ENCODE results near the gene OPALIN. TPM values are rescaled to one million over a fixed set of nuclear protein-coding genes. Genes with fewer than 3 reads are reported as not detected.

The OPALIN gene
- total RNA-seq, 4 donors from 2014 or later = not detected

- TF ChIP-seq CTCF (IDR thresholded peaks at IDR 0.05) (no peak), POLR2A (IDR thresholded peaks at IDR 0.05) (no peak)
- intact Hi-C loops (cut with DNase I; ENCODE audit: low total_unique reads) = no loop called here
- no peak overlapping the region for H3K4me3 ChIP-seq (ENCODE audit: low read depth, poor library complexity, severe bottlenecking)
- WGBS, 2 donors = 39 to 42% methylated on average over 5 of the region's 5 CpGs
- DNase-seq (ENCODE audit: low spot score in 2 of 2) = no peak
Observed at GRCh38 chr10:96334616-96335526, 23.9 kb downstream of the OPALIN start.

- TF ChIP-seq CTCF (IDR thresholded peaks at IDR 0.05) = no peak
- TF ChIP-seq POLR2A (IDR thresholded peaks at IDR 0.05) = no peak
- intact Hi-C loops (cut with DNase I; ENCODE audit: low total_unique reads) = no loop called here
- DNase-seq (ENCODE audit: low spot score in 2 of 2) = no peak
- H3K4me3 ChIP-seq (ENCODE audit: low read depth, poor library complexity, severe bottlenecking) = no peak overlapping the region
- 30 to 56% methylated on average over 1 of the region's 1 CpG for WGBS, 2 donors
Observed at GRCh38 chr10:96333101-96333500, 25.7 kb downstream of the OPALIN start.

- WGBS, 2 donors = 51 to 70% methylated on average over 7 of the region's 7 CpGs
Observed at GRCh38 chr10:96327462-96327861, 31.3 kb downstream of the OPALIN start.

GRCh38 chr10:96325719-96326373 is 33.0 kb downstream of the OPALIN start:
- intact Hi-C loops (cut with DNase I; ENCODE audit: low total_unique reads) = no loop called here
- WGBS, 2 donors = 63 to 69% methylated on average over 4 of the region's 4 CpGs
- DNase-seq (ENCODE audit: low spot score in 2 of 2) = no peak
- TF ChIP-seq POLR2A (IDR thresholded peaks at IDR 0.05) = no peak
- no peak for TF ChIP-seq CTCF (IDR thresholded peaks at IDR 0.05)
- no peak overlapping the region for H3K4me3 ChIP-seq (ENCODE audit: low read depth, poor library complexity, severe bottlenecking)

More at GRCh38 chr10:96327462-96327861, 31.3 kb downstream of the OPALIN start:
- TF ChIP-seq POLR2A (IDR thresholded peaks at IDR 0.05) (no peak), CTCF (IDR thresholded peaks at IDR 0.05) (no peak)
- intact Hi-C loops (cut with DNase I; ENCODE audit: low total_unique reads) = no loop called here
- DNase-seq (ENCODE audit: low spot score in 2 of 2) = no peak
- no peak overlapping the region for H3K4me3 ChIP-seq (ENCODE audit: low read depth, poor library complexity, severe bottlenecking)

- intact Hi-C loops (cut with DNase I; ENCODE audit: low total_unique reads) = no loop called here
- no peak overlapping the region for H3K4me3 ChIP-seq (ENCODE audit: low read depth, poor library complexity, severe bottlenecking)
- no peak for DNase-seq (ENCODE audit: low spot score in 2 of 2)
- WGBS, 2 donors = 84 to 85% methylated on average over 2 of the region's 2 CpGs
- TF ChIP-seq CTCF (IDR thresholded peaks at IDR 0.05) (no peak), POLR2A (IDR thresholded peaks at IDR 0.05) (no peak)
Observed at GRCh38 chr10:96324447-96324846, 34.4 kb downstream of the OPALIN start.

Data from lower leg skin (tissue), 4 donors.